ENCODE measurements around the gene GPR146.

Gene GPR146

GRCh38 chr7:1011297-1012003 is 32.9 kb upstream of the GPR146 start:
- no peak for DNase-seq

- DNase-seq = no peak
These were observed 32.2 kb upstream of the GPR146 start for GRCh38 chr7:1012004-1012715.

GRCh38 chr7:1012716-1013095 is 31.6 kb upstream of the GPR146 start:
- DNase-seq = no peak

- DNase-seq = no peak
These were observed 30.8 kb upstream of the GPR146 start for GRCh38 chr7:1013581-1013980.

GRCh38 chr7:1014681-1015080 is 29.7 kb upstream of the GPR146 start:
- no peak for DNase-seq

- no peak for DNase-seq
These were observed 28.9 kb upstream of the GPR146 start for GRCh38 chr7:1015196-1016121.

GRCh38 chr7:1016577-1017531 is 27.5 kb upstream of the GPR146 start:
- no peak for DNase-seq

GRCh38 chr7:1017586-1018333 is 26.6 kb upstream of the GPR146 start:
- no peak for DNase-seq

GRCh38 chr7:1018334-1018695 is 26.0 kb upstream of the GPR146 start:
- no peak for DNase-seq

- no peak for DNase-seq
These were observed 25.0 kb upstream of the GPR146 start for GRCh38 chr7:1019255-1019785.

GRCh38 chr7:1019789-1020610 is 24.3 kb upstream of the GPR146 start:
- no peak for DNase-seq

GRCh38 chr7:1020849-1021251 is 23.5 kb upstream of the GPR146 start:
- no peak for DNase-seq

GRCh38 chr7:1021366-1021765 is 23.0 kb upstream of the GPR146 start:
- DNase-seq = no peak

GRCh38 chr7:1021931-1022330 is 22.4 kb upstream of the GPR146 start:
- DNase-seq = no peak

GRCh38 chr7:1022356-1022755 is 22.0 kb upstream of the GPR146 start:
- DNase-seq = no peak

GRCh38 chr7:1022801-1023465 is 21.4 kb upstream of the GPR146 start:
- no peak for DNase-seq

GRCh38 chr7:1024331-1024841 is 20.0 kb upstream of the GPR146 start:
- no peak for DNase-seq

GRCh38 chr7:1024876-1025742 is 19.2 kb upstream of the GPR146 start:
- DNase-seq = no peak

Measured in inflammatory macrophage treated with lipopolysaccharide for 4 hours (primary cell).